ENCODE data around the gene POLDIP2.

DNA sequence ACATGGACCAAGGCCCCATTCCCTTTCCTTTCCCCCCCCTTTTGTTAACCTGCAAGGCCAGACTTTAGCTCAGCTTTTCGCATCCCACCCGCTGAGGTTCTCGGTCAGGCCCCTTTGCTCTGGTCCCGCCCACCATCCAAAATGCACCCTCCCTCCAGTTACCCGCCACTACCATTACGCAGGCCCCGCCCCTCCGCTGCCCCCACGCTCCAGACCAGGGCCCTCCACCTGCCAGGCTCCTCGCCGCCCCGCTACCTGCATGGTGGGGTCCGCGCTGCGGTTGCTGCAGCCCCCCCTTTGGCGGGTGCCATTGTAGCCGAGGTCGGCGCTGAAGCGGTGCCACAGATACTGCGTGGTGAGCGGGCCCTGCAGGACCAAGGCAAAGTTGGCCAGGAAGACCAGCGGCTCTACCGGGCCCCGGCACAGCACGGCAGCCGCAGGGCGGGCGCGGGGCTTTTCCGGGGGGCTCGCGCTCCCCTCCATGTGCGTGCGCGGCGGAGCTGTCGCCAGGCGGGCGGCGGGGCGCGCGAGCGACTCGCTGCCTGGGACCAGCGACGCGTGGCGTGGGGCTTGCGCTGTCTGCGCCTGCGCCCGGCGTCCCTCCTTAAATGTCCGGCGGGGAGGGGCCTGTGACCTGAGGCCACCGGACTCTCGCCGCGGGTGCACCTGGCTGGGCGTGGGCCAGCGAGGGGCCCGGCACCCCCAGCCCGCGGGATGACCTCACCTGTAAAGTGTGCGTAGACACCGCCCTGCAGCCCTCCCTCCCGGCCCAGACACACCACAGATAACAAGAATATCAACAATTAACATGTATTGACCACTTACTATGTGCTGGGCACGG lies 48.5 kb upstream of the POLDIP2 start, which contains the start of gene SLC46A1:
- TF ChIP-seq, protein P1, sequence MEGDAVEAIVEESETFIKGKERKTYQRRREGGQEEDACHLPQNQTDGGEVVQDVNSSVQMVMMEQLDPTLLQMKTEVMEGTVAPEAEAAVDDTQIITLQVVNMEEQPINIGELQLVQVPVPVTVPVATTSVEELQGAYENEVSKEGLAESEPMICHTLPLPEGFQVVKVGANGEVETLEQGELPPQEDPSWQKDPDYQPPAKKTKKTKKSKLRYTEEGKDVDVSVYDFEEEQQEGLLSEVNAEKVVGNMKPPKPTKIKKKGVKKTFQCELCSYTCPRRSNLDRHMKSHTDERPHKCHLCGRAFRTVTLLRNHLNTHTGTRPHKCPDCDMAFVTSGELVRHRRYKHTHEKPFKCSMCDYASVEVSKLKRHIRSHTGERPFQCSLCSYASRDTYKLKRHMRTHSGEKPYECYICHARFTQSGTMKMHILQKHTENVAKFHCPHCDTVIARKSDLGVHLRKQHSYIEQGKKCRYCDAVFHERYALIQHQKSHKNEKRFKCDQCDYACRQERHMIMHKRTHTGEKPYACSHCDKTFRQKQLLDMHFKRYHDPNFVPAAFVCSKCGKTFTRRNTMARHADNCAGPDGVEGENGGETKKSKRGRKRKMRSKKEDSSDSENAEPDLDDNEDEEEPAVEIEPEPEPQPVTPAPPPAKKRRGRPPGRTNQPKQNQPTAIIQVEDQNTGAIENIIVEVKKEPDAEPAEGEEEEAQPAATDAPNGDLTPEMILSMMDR (IDR thresholded peaks at IDR 0.05; ENCODE audit: low read length): no peak
- TF ChIP-seq EZH2 (optimal IDR thresholded peaks at IDR 0.05; ENCODE audit: low read depth, low read length): no peak
- no peak for TF ChIP-seq EZH2phosphoT487 (IDR thresholded peaks at IDR 0.05; ENCODE audit: low read length)
